ENCODE measurements around the gene FXYD5. TPM values are rescaled to one million over a fixed set of nuclear protein-coding genes. Genes with fewer than 3 reads are reported as not detected.

FXYD5 gene
- total and polyA plus RNA-seq, 9 of the 15 experiments (the other 6 are each of a cell fraction or from before 2014, with no cell fraction given), result 104 to 537 (median 174) TPM

DNA sequence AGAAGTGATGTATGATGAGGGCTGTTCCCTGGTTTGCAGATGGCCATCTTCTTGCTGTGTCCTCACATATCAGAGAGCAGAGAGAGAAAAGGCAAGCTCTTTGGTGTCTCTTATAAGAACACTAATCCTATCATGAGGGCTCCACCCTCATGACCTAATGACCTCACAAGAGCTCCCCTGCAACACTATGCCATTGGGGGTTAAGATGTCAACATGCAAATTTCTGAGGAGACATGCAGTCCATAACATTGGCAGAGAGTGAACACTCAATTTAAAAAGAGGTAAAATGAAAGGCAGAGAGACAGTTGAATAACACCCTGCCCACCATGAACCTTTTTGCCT lies 63.1 kb downstream of the FXYD5 start:
- no peak for ATAC-seq
- Histone ChIP-seq H3K27me3 (ENCODE audit: control insufficient read depth in 2 of 2, insufficient read depth in 2 of 2, low read length in 2 of 2) (no peaks in the 10 kb centered on the region), H3K79me2 (ENCODE audit: control insufficient read depth, insufficient read depth, low read length) (no peaks in the 10 kb centered on the region), H3K4me3 (no peak overlapping the region), H3K9me1 (ENCODE audit: control insufficient read depth, insufficient read depth, low read length) (no peaks in the 10 kb centered on the region), H3K9me3 (replicated peaks; ENCODE audit: control insufficient read depth, insufficient read depth, low read depth, low read length) (peaks cover 24% of the 10 kb centered on the region), H3K36me3 (ENCODE audit: control insufficient read depth, insufficient read depth, low read length) (no peaks in the 10 kb centered on the region), H3K4me2 (ENCODE audit: insufficient read depth, low read length) (no peak overlapping the region), H3K27ac (ENCODE audit: extremely low read depth, low read depth, low read length) (no peak overlapping the region), H4K20me1 (replicated peaks; ENCODE audit: control insufficient read depth, insufficient read depth, low read length) (no peaks in the 10 kb centered on the region), H3K4me1 (replicated peaks in 1 of 2; ENCODE audit: control insufficient read depth in 2 of 2, insufficient read depth in 2 of 2, low read length in 2 of 2) (peaks cover 13 to 28% of the 10 kb centered on the region in 2 experiments), H3K9ac (ENCODE audit: insufficient read depth in 1 of 2, low read depth in 2 of 2, low read length in 2 of 2) (no peak overlapping the region), H2AFZ (ENCODE audit: low read depth, low read length) (no peak overlapping the region)
- no TSS peak for BruUV-seq (replicated peaks)
- in situ Hi-C loops (cut with MboI), result no loop called here
- no peak for DNase-seq (ENCODE audit: extremely low read depth in 1 of 4, low spot score in 3 of 4)
- intact Hi-C loops (cut with micrococcal nuclease), result no loop called here
- CTCF ChIA-PET (ENCODE audit: low intra/inter-chr PET ratio), result no interaction called here
- no peak for TF ChIP-seq SUPT5H (IDR thresholded peaks at IDR 0.05)
- TF ChIP-seq, protein P1, sequence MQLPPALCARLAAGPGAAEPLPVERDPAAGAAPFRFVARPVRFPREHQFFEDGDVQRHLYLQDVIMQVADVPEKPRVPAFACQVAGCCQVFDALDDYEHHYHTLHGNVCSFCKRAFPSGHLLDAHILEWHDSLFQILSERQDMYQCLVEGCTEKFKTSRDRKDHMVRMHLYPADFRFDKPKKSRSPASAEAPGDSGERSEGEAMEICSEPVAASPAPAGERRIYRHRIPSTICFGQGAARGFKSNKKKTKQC (CRISPR knock-in tag; IDR thresholded peaks at IDR 0.05), result no peak
- no peak for FAIRE-seq
- POLR2A ChIA-PET, result interaction anchor here (1.1 kb wide), 1 partner anchor 18 kb away, joined by 3 read pairs; no protein-coding TSS in a partner anchor

DNA sequence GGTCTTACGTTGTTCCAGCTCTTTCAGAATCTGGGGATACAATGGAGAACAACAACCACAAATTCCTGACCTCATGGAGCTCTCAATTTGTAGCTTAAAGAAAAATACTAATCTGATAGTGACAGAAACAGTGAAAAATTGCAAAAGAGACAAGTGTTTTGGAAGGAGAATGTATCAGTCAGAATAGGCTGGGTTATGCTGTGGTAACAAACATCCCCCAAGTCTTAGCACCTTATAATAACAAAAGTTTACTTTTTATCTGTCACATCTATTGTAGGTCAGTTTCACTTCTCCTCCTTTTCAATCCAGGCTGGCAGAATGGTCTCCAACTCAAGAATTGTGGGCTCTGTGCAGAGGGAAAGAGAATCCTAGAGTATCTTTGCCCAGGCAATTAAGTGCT lies 64.5 kb downstream of the FXYD5 start:
- H3K9me3 ChIP-seq (replicated peaks; ENCODE audit: control insufficient read depth, insufficient read depth, low read depth, low read length), result peaks cover 33% of the 10 kb centered on the region
- no peak overlapping the region for H3K27ac ChIP-seq (ENCODE audit: extremely low read depth, low read depth, low read length)
- no peaks in the 10 kb centered on the region for H3K27me3 ChIP-seq (ENCODE audit: control insufficient read depth in 2 of 2, insufficient read depth in 2 of 2, low read length in 2 of 2)
- WGBS (ENCODE audit: insufficient coverage, low coverage, missing lambda C conversion rate), result 65% methylated on average over 1 of the region's 1 CpG
- POLR2A ChIA-PET, result interaction anchor here (1.1 kb wide), 1 partner anchor 20 kb away, joined by 3 read pairs; no protein-coding TSS in a partner anchor
- no peak overlapping the region for H3K9ac ChIP-seq (ENCODE audit: insufficient read depth in 1 of 2, low read depth in 2 of 2, low read length in 2 of 2)
- in situ Hi-C loops (cut with MboI) (no loop called here), intact Hi-C loops (cut with micrococcal nuclease) (no loop called here)
- H3K9me1 ChIP-seq (ENCODE audit: control insufficient read depth, insufficient read depth, low read length), result no peaks in the 10 kb centered on the region
- BruUV-seq (replicated peaks), result no TSS peak
- DNase-seq (ENCODE audit: extremely low read depth in 1 of 4, low spot score in 3 of 4), result no peak
- H3K4me3 ChIP-seq, result no peak overlapping the region
- H3K4me1 ChIP-seq (replicated peaks in 1 of 2; ENCODE audit: control insufficient read depth in 2 of 2, insufficient read depth in 2 of 2, low read length in 2 of 2), result peaks cover 9 to 24% of the 10 kb centered on the region in 2 experiments
- no peaks in the 10 kb centered on the region for H3K36me3 ChIP-seq (ENCODE audit: control insufficient read depth, insufficient read depth, low read length)
- no peak for FAIRE-seq
- CTCF ChIA-PET (ENCODE audit: low intra/inter-chr PET ratio), result no interaction called here
- ATAC-seq, result no peak
- no peaks in the 10 kb centered on the region for H4K20me1 ChIP-seq (replicated peaks; ENCODE audit: control insufficient read depth, insufficient read depth, low read length)
- H3K4me2 ChIP-seq (ENCODE audit: insufficient read depth, low read length), result no peak overlapping the region
- H2AFZ ChIP-seq (ENCODE audit: low read depth, low read length), result no peak overlapping the region
- no peaks in the 10 kb centered on the region for H3K79me2 ChIP-seq (ENCODE audit: control insufficient read depth, insufficient read depth, low read length)
- TF ChIP-seq RBM22 (IDR thresholded peaks at IDR 0.05; ENCODE audit: low read depth, low read length, poor library complexity, severe bottlenecking) (no peak), ZNF239 (CRISPR knock-in tag; IDR thresholded peaks at IDR 0.05) (no peak), ZNF586 (CRISPR knock-in tag; conservative IDR thresholded peaks at IDR 0.05) (no peak), RBM25 (IDR thresholded peaks at IDR 0.05; ENCODE audit: low read depth, low read length, severe bottlenecking) (peak; percentile 99), KDM4B (IDR thresholded peaks at IDR 0.05; ENCODE audit: borderline replicate concordance in 2 of 2, low read depth in 1 of 2) (no peak), HMGXB4 (CRISPR knock-in tag; IDR thresholded peaks at IDR 0.05) (no peak), FOXA1 (IDR thresholded peaks at IDR 0.05; ENCODE audit: borderline replicate concordance) (no peak)
- TF ChIP-seq, protein P2, sequence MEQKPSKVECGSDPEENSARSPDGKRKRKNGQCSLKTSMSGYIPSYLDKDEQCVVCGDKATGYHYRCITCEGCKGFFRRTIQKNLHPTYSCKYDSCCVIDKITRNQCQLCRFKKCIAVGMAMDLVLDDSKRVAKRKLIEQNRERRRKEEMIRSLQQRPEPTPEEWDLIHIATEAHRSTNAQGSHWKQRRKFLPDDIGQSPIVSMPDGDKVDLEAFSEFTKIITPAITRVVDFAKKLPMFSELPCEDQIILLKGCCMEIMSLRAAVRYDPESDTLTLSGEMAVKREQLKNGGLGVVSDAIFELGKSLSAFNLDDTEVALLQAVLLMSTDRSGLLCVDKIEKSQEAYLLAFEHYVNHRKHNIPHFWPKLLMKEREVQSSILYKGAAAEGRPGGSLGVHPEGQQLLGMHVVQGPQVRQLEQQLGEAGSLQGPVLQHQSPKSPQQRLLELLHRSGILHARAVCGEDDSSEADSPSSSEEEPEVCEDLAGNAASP (IDR thresholded peaks at IDR 0.05), result no peak
- TF ChIP-seq, protein P3, sequence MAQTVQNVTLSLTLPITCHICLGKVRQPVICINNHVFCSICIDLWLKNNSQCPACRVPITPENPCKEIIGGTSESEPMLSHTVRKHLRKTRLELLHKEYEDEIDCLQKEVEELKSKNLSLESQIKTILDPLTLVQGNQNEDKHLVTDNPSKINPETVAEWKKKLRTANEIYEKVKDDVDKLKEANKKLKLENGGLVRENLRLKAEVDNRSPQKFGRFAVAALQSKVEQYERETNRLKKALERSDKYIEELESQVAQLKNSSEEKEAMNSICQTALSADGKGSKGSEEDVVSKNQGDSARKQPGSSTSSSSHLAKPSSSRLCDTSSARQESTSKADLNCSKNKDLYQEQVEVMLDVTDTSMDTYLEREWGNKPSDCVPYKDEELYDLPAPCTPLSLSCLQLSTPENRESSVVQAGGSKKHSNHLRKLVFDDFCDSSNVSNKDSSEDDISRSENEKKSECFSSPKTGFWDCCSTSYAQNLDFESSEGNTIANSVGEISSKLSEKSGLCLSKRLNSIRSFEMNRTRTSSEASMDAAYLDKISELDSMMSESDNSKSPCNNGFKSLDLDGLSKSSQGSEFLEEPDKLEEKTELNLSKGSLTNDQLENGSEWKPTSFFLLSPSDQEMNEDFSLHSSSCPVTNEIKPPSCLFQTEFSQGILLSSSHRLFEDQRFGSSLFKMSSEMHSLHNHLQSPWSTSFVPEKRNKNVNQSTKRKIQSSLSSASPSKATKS (CRISPR knock-in tag; IDR thresholded peaks at IDR 0.05), result no peak
